HL-60 (cell line): ENCODE measurements around the gene KDM5B.

ENCODE experiments used
- GABPA ChIP-seq: IDR thresholded peaks from 2 replicates; pipeline ENCODE4 v1.6.1; 2012; ENCODE audit warnings: low read depth
- POLR2AphosphoS5 ChIP-seq: IDR thresholded peaks from 2 replicates; pipeline ENCODE4 v1.6.1; 2012; ENCODE audit warnings: low read depth
- TF ChIP-seq, protein P1 (sequence below): IDR thresholded peaks from one replicate; pipeline ENCODE4 v1.5.1; 2011; ENCODE audit warnings: low read length, control low read depth, inconsistent platforms; ENCODE audit not compliant: insufficient read depth
- TF ChIP-seq, protein P2 (sequence below): IDR thresholded peaks from 2 replicates; pipeline ENCODE4 v1.6.1; 2012; ENCODE audit warnings: low read depth; ENCODE audit not compliant: insufficient replicate concordance

GRCh38 chr1:202762019-202762418 is 46.2 kb downstream of the KDM5B start:
- TF ChIP-seq, protein P1, sequence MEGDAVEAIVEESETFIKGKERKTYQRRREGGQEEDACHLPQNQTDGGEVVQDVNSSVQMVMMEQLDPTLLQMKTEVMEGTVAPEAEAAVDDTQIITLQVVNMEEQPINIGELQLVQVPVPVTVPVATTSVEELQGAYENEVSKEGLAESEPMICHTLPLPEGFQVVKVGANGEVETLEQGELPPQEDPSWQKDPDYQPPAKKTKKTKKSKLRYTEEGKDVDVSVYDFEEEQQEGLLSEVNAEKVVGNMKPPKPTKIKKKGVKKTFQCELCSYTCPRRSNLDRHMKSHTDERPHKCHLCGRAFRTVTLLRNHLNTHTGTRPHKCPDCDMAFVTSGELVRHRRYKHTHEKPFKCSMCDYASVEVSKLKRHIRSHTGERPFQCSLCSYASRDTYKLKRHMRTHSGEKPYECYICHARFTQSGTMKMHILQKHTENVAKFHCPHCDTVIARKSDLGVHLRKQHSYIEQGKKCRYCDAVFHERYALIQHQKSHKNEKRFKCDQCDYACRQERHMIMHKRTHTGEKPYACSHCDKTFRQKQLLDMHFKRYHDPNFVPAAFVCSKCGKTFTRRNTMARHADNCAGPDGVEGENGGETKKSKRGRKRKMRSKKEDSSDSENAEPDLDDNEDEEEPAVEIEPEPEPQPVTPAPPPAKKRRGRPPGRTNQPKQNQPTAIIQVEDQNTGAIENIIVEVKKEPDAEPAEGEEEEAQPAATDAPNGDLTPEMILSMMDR, result no peak
- TF ChIP-seq, protein P2, sequence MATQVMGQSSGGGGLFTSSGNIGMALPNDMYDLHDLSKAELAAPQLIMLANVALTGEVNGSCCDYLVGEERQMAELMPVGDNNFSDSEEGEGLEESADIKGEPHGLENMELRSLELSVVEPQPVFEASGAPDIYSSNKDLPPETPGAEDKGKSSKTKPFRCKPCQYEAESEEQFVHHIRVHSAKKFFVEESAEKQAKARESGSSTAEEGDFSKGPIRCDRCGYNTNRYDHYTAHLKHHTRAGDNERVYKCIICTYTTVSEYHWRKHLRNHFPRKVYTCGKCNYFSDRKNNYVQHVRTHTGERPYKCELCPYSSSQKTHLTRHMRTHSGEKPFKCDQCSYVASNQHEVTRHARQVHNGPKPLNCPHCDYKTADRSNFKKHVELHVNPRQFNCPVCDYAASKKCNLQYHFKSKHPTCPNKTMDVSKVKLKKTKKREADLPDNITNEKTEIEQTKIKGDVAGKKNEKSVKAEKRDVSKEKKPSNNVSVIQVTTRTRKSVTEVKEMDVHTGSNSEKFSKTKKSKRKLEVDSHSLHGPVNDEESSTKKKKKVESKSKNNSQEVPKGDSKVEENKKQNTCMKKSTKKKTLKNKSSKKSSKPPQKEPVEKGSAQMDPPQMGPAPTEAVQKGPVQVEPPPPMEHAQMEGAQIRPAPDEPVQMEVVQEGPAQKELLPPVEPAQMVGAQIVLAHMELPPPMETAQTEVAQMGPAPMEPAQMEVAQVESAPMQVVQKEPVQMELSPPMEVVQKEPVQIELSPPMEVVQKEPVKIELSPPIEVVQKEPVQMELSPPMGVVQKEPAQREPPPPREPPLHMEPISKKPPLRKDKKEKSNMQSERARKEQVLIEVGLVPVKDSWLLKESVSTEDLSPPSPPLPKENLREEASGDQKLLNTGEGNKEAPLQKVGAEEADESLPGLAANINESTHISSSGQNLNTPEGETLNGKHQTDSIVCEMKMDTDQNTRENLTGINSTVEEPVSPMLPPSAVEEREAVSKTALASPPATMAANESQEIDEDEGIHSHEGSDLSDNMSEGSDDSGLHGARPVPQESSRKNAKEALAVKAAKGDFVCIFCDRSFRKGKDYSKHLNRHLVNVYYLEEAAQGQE, result no peak
- TF ChIP-seq POLR2AphosphoS5, result no peak
- no peak for TF ChIP-seq GABPA
